Measurements from ENCODE around the gene GSDME. TPM values are rescaled to one million over a fixed set of nuclear protein-coding genes. Genes with fewer than 3 reads are reported as not detected.

Gene GSDME
- total RNA-seq, 1 donor from 2014 or later, result 22.3 TPM

DNA sequence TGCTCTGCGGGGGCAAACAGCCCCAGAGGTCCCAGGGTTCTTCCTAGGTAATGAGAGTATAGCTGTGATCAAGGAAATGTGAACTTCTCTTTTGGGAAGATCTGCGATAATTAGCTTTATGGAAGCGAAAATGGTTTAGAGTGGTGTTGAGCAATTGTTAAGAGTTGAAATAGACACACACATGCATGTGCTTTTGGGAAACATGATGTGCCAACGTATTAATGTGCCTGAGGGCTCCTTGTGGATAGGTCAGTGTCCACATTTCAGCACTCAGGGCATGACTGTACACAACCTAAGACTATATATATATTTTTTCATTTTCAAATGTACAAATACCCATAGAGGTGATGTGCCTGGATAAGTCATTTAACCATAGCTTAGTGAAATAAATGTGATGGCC is 67.0 kb downstream of the GSDME start:
- TF ChIP-seq CTCF (IDR thresholded peaks at IDR 0.05; ENCODE audit: unreplicated experiment), result no peak
- H3K36me3 Mint-ChIP-seq (ENCODE audit: insufficient read depth), result peaks cover 14% of the 10 kb centered on the region
- H3K27me3 Mint-ChIP-seq, result no peaks in the 10 kb centered on the region
- peaks cover 5% of the 10 kb centered on the region for H3K4me1 Mint-ChIP-seq (ENCODE audit: low read depth)
- H3K9me3 Mint-ChIP-seq (ENCODE audit: low read depth), result no peaks in the 10 kb centered on the region
- DNase-seq (ENCODE audit: low spot score, unreplicated experiment), result no peak
- H3K27ac Mint-ChIP-seq, result no peak overlapping the region
- H3K4me3 Mint-ChIP-seq (ENCODE audit: low read depth), result no peak overlapping the region

GRCh38 chr7:24685708-24686107 is 71.6 kb downstream of the GSDME start:
- Mint-ChIP-seq H3K4me3 (ENCODE audit: low read depth) (no peak overlapping the region), H3K36me3 (ENCODE audit: insufficient read depth) (peaks cover 23% of the 10 kb centered on the region), H3K9me3 (ENCODE audit: low read depth) (no peaks in the 10 kb centered on the region), H3K4me1 (ENCODE audit: low read depth) (peaks cover 1% of the 10 kb centered on the region), H3K27ac (no peak overlapping the region), H3K27me3 (no peaks in the 10 kb centered on the region)
- no peak for TF ChIP-seq CTCF (IDR thresholded peaks at IDR 0.05; ENCODE audit: unreplicated experiment)
- no peak for DNase-seq (ENCODE audit: low spot score, unreplicated experiment)

- peaks cover 5% of the 10 kb centered on the region for H3K9me3 Mint-ChIP-seq (ENCODE audit: low read depth)
- H3K27ac Mint-ChIP-seq, result no peak overlapping the region
- H3K36me3 Mint-ChIP-seq (ENCODE audit: insufficient read depth), result peaks cover 17% of the 10 kb centered on the region
These were observed 86.5 kb downstream of the GSDME start for GRCh38 chr7:24670782-24671181.

DNA sequence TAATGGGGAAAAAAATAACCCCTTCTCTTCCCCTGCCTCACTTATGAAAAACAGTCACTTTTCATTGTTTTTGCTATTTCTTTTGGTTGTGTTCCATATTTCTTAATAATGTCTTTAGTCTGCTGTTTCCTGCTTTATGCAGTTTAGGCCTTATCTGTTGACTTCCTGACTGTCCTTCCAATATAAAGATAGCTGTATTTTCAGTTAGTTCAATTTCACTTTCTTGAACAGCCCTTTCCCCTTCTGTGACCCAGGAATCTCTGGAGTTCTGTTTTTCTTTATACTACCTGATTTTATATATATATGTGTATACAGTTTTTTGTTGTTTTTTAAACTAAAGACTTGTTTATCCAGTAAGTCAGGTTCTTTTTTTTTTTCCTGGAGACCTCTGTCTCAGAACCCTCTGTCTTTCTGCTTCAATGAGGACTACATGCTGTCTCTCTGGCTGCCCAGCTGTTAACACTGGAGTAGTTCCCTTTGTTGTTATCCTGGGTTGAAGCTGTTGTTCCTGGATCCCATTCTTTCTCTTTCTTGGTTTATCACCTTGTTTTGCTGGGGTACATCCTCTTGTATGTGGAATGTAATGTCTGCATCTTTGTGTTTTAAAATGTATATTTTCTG is 87.2 kb downstream of the GSDME start:
- no peak overlapping the region for H3K4me3 Mint-ChIP-seq (ENCODE audit: low read depth)
- no peak for DNase-seq (ENCODE audit: low spot score, unreplicated experiment)
- H3K27ac Mint-ChIP-seq, result no peak overlapping the region
- no peak for TF ChIP-seq CTCF (IDR thresholded peaks at IDR 0.05; ENCODE audit: unreplicated experiment)
- H3K4me1 Mint-ChIP-seq (ENCODE audit: low read depth), result no peaks in the 10 kb centered on the region
- H3K36me3 Mint-ChIP-seq (ENCODE audit: insufficient read depth), result peaks cover 18% of the 10 kb centered on the region
- peaks cover 5% of the 10 kb centered on the region for H3K9me3 Mint-ChIP-seq (ENCODE audit: low read depth)
- no peaks in the 10 kb centered on the region for H3K27me3 Mint-ChIP-seq

More at GRCh38 chr7:24670782-24671181, 86.5 kb downstream of the GSDME start:
- H3K4me1 Mint-ChIP-seq (ENCODE audit: low read depth), result no peaks in the 10 kb centered on the region
- H3K27me3 Mint-ChIP-seq, result no peaks in the 10 kb centered on the region
- H3K4me3 Mint-ChIP-seq (ENCODE audit: low read depth), result no peak overlapping the region
- no peak for DNase-seq (ENCODE audit: low spot score, unreplicated experiment)
- TF ChIP-seq CTCF (IDR thresholded peaks at IDR 0.05; ENCODE audit: unreplicated experiment), result no peak

DNA sequence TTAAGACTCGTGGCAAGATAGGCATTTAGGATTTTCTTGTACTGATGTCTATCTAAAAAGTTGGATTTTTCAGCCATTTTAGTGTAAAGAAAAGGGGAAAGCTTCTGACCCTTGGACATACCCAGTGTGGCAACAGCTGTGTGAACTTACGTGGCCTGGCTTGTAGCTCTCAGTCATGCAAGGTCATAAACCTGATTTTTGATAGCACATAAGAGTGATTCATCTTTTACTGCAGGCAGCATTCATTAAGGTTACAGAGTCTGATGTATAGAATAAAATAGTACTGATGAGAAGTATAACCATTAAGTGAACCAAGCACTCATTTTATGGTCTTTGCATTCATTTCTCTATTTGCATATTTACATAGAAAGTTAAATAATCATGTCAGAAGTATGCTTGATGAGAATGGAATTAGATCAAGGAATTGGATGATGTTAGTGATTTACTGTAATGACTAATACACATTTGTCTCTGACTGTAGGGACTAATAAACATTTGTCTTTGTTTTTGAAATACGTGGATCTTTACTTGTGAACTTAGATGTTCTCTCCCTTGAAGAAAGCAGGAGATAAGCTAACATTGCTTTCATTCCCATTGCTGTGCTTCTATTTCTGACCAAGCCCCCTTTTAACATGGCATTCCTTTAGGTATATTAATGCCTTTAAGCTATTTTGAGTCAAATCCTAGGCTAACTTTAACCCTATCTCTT is 88.2 kb downstream of the GSDME start:
- H3K36me3 Mint-ChIP-seq (ENCODE audit: insufficient read depth), result peaks cover 16% of the 10 kb centered on the region
- no peak for DNase-seq (ENCODE audit: low spot score, unreplicated experiment)
- no peak for TF ChIP-seq CTCF (IDR thresholded peaks at IDR 0.05; ENCODE audit: unreplicated experiment)
- peaks cover 5% of the 10 kb centered on the region for H3K9me3 Mint-ChIP-seq (ENCODE audit: low read depth)
- H3K4me1 Mint-ChIP-seq (ENCODE audit: low read depth), result no peaks in the 10 kb centered on the region
- no peaks in the 10 kb centered on the region for H3K27me3 Mint-ChIP-seq
- H3K4me3 Mint-ChIP-seq (ENCODE audit: low read depth), result no peak overlapping the region
- no peak overlapping the region for H3K27ac Mint-ChIP-seq

All from progenitor cell of endocrine pancreas (in vitro differentiated cells).